WTC11 (cell line): Measurements from ENCODE around the gene SPSB2. TPM values are rescaled to one million over a fixed set of nuclear protein-coding genes. Genes with fewer than 3 reads are reported as not detected.

Experiments
- ARID4B ChIP-seq: sonication (generic); formaldehyde crosslinking; IDR thresholded peaks from 2 replicates; pipeline ENCODE4 v1.8.0; 2023; ENCODE audit warnings: missing genetic modification reagents, mild to moderate bottlenecking, borderline replicate concordance
- ATF1 ChIP-seq: sonication (generic); formaldehyde crosslinking; IDR thresholded peaks from 2 replicates; pipeline ENCODE4 v1.8.1; 2023; ENCODE audit warnings: mild to moderate bottlenecking, moderate library complexity, missing genetic modification reagents
- ELF4 ChIP-seq: sonication (generic); formaldehyde crosslinking; IDR thresholded peaks from 2 replicates; pipeline ENCODE4 v1.8.1; 2022; ENCODE audit warnings: low read depth, mild to moderate bottlenecking, moderate library complexity, missing genetic modification reagents
- EMX1 ChIP-seq: fragments of 250-450 bp; sonication (Bioruptor Pico); IDR thresholded peaks from 2 replicates; pipeline ENCODE4 v1.8.0; 2021; ENCODE audit warnings: mild to moderate bottlenecking
- FOXJ3 ChIP-seq: sonication (generic); formaldehyde crosslinking; IDR thresholded peaks from 2 replicates; pipeline ENCODE4 v1.9.0; 2021; ENCODE audit warnings: missing genetic modification reagents, mild to moderate bottlenecking, borderline replicate concordance
- HMGXB4 ChIP-seq: sonication (generic); formaldehyde crosslinking; IDR thresholded peaks from 2 replicates; pipeline ENCODE4 v1.8.1; 2023; ENCODE audit warnings: mild to moderate bottlenecking, moderate library complexity, missing genetic modification reagents
- NFATC4 ChIP-seq: fragments of 250-450 bp; sonication (Bioruptor Pico); IDR thresholded peaks from 2 replicates; pipeline ENCODE4 v1.9.0; 2021; ENCODE audit warnings: mild to moderate bottlenecking
- NR2C2 ChIP-seq: sonication (generic); formaldehyde crosslinking; IDR thresholded peaks from 2 replicates; pipeline ENCODE4 v1.8.0; 2022; ENCODE audit warnings: mild to moderate bottlenecking, missing genetic modification reagents
- PRRX2 ChIP-seq: fragments of 250-450 bp; sonication (Bioruptor Pico); IDR thresholded peaks from 2 replicates; pipeline ENCODE4 v1.8.0; 2021; ENCODE audit warnings: mild to moderate bottlenecking
- RELA ChIP-seq: sonication (generic); formaldehyde crosslinking; IDR thresholded peaks from 2 replicates; pipeline ENCODE4 v1.8.1; 2022; ENCODE audit warnings: missing genetic modification reagents, mild to moderate bottlenecking, borderline replicate concordance
- SOX15 ChIP-seq: fragments of 250-450 bp; sonication (Bioruptor Pico); IDR thresholded peaks from 2 replicates; pipeline ENCODE4 v1.9.0; 2021; ENCODE audit warnings: mild to moderate bottlenecking
- TEAD1 ChIP-seq: sonication (generic); formaldehyde crosslinking; IDR thresholded peaks from 2 replicates; pipeline ENCODE4 v1.8.0; 2022; ENCODE audit warnings: mild to moderate bottlenecking, missing genetic modification reagents
- TEAD4 ChIP-seq: sonication (generic); formaldehyde crosslinking; IDR thresholded peaks from 2 replicates; pipeline ENCODE4 v1.8.0; 2022; ENCODE audit warnings: mild to moderate bottlenecking, missing genetic modification reagents
- ZBTB21 ChIP-seq: sonication (generic); formaldehyde crosslinking; IDR thresholded peaks from 2 replicates; pipeline ENCODE4 v1.8.1; 2023; ENCODE audit warnings: mild to moderate bottlenecking, missing genetic modification reagents, borderline replicate concordance
- ZNF219 ChIP-seq: sonication (generic); formaldehyde crosslinking; IDR thresholded peaks from 2 replicates; pipeline ENCODE4 v1.8.0; 2023; ENCODE audit warnings: missing genetic modification reagents, mild to moderate bottlenecking, borderline replicate concordance
- ZNF423 ChIP-seq: fragments of 250-450 bp; sonication (Bioruptor Pico); IDR thresholded peaks from 2 replicates; pipeline ENCODE4 v2.1.2; 2022; ENCODE audit warnings: mild to moderate bottlenecking, moderate library complexity
- ZNF425 ChIP-seq: fragments of 250-450 bp; sonication (Bioruptor Pico); conservative IDR thresholded peaks from 2 replicates; pipeline ENCODE4 v1.9.0; 2021; ENCODE audit warnings: mild to moderate bottlenecking
- total RNA-seq: library from RNA; stranded (reverse); gene quantifications from 3 replicates; pipeline ENCODE4 v1.2.3, GENCODE V29; 2021
- TF ChIP-seq, protein P1 (sequence below): fragments of 250-450 bp; sonication (Bioruptor Pico); IDR thresholded peaks from 2 replicates; pipeline ENCODE4 v1.8.0; 2021; ENCODE audit warnings: mild to moderate bottlenecking
- TF ChIP-seq, protein P2 (sequence below): sonication (generic); formaldehyde crosslinking; IDR thresholded peaks from 2 replicates; pipeline ENCODE4 v1.8.1; 2022; ENCODE audit warnings: mild to moderate bottlenecking, moderate library complexity, missing genetic modification reagents
- TF ChIP-seq, protein P3 (sequence below): fragments of 250-450 bp; sonication (Bioruptor Pico); IDR thresholded peaks from 2 replicates; pipeline ENCODE4 v1.9.0; 2021; ENCODE audit warnings: mild to moderate bottlenecking, borderline replicate concordance

Gene SPSB2
- total RNA-seq, 1 experiment from 2014 or later, result 25.5 TPM

- TF ChIP-seq ZNF425 (CRISPR knock-in tag), result no peak
- TF ChIP-seq TEAD1 (CRISPR knock-in tag), result 0 out of 2 replicates have a peak, but pooled peaks have one; percentile 1
- no peak; the same call in 1 of the 2 replicates for TF ChIP-seq PRRX2 (CRISPR knock-in tag)
- TF ChIP-seq HMGXB4 (CRISPR knock-in tag), result no peak
- no peak for TF ChIP-seq ELF4 (CRISPR knock-in tag)
- TF ChIP-seq, protein P1, sequence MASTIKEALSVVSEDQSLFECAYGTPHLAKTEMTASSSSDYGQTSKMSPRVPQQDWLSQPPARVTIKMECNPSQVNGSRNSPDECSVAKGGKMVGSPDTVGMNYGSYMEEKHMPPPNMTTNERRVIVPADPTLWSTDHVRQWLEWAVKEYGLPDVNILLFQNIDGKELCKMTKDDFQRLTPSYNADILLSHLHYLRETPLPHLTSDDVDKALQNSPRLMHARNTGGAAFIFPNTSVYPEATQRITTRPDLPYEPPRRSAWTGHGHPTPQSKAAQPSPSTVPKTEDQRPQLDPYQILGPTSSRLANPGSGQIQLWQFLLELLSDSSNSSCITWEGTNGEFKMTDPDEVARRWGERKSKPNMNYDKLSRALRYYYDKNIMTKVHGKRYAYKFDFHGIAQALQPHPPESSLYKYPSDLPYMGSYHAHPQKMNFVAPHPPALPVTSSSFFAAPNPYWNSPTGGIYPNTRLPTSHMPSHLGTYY (CRISPR knock-in tag), result no peak
- no peak for TF ChIP-seq EMX1 (CRISPR knock-in tag)
- TF ChIP-seq, protein P2, sequence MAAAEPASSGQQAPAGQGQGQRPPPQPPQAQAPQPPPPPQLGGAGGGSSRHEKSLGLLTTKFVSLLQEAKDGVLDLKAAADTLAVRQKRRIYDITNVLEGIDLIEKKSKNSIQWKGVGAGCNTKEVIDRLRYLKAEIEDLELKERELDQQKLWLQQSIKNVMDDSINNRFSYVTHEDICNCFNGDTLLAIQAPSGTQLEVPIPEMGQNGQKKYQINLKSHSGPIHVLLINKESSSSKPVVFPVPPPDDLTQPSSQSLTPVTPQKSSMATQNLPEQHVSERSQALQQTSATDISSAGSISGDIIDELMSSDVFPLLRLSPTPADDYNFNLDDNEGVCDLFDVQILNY (CRISPR knock-in tag), result no peak; the same call in 1 of the 2 replicates
- no peak for TF ChIP-seq ZNF219
- no peak for TF ChIP-seq TEAD4 (CRISPR knock-in tag)
- TF ChIP-seq, protein P3, sequence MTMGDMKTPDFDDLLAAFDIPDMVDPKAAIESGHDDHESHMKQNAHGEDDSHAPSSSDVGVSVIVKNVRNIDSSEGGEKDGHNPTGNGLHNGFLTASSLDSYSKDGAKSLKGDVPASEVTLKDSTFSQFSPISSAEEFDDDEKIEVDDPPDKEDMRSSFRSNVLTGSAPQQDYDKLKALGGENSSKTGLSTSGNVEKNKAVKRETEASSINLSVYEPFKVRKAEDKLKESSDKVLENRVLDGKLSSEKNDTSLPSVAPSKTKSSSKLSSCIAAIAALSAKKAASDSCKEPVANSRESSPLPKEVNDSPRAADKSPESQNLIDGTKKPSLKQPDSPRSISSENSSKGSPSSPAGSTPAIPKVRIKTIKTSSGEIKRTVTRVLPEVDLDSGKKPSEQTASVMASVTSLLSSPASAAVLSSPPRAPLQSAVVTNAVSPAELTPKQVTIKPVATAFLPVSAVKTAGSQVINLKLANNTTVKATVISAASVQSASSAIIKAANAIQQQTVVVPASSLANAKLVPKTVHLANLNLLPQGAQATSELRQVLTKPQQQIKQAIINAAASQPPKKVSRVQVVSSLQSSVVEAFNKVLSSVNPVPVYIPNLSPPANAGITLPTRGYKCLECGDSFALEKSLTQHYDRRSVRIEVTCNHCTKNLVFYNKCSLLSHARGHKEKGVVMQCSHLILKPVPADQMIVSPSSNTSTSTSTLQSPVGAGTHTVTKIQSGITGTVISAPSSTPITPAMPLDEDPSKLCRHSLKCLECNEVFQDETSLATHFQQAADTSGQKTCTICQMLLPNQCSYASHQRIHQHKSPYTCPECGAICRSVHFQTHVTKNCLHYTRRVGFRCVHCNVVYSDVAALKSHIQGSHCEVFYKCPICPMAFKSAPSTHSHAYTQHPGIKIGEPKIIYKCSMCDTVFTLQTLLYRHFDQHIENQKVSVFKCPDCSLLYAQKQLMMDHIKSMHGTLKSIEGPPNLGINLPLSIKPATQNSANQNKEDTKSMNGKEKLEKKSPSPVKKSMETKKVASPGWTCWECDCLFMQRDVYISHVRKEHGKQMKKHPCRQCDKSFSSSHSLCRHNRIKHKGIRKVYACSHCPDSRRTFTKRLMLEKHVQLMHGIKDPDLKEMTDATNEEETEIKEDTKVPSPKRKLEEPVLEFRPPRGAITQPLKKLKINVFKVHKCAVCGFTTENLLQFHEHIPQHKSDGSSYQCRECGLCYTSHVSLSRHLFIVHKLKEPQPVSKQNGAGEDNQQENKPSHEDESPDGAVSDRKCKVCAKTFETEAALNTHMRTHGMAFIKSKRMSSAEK (CRISPR knock-in tag), result no peak
- no peak for TF ChIP-seq NR2C2 (CRISPR knock-in tag)
- no peak for TF ChIP-seq ZNF423
- TF ChIP-seq ZBTB21, result no peak
- TF ChIP-seq ARID4B (CRISPR knock-in tag), result 0 out of 2 replicates have a peak, but pooled peaks have one; percentile 14
- TF ChIP-seq SOX15 (CRISPR knock-in tag), result no peak
- TF ChIP-seq ATF1 (CRISPR knock-in tag), result no peak
- TF ChIP-seq RELA (CRISPR knock-in tag), result no peak
- no peak for TF ChIP-seq FOXJ3 (CRISPR knock-in tag)
- peak; percentile 24; the same call in 1 of the 2 replicates for TF ChIP-seq NFATC4 (CRISPR knock-in tag)
These were observed 1.8 kb downstream of the SPSB2 start (continued) for GRCh38 chr12:6871052-6871957.
